IMR-90 (cell line): ENCODE measurements around the gene DNMT3L. TPM values are rescaled to one million over a fixed set of nuclear protein-coding genes. Genes with fewer than 3 reads are reported as not detected.

ENCODE experiments used
- ATAC-seq: fragments of 200-7000 bp; cut with Tn5 transposase; 2 replicates; pipeline ENCODE4 v1.9.1; 2020; ENCODE audit warnings: low read depth, mild to moderate bottlenecking, moderate library complexity
- BruUV-seq: library from RNA; stranded (reverse); fragments of 400-500 nt; replicated peaks from 2 replicates; lab custom pipeline; 2021; lab: Mats Ljungman, UMichigan
- CTCF ChIA-PET: fragments of 300-600 bp; formaldehyde crosslinking; extraction: SDS; loops from one replicate; lab custom pipeline; 2021; ENCODE audit warnings: antibody characterized with exemption; lab: Yijun Ruan, JAX
- POLR2A ChIA-PET: fragments of 300-600 bp; sonication (Branson Sonifier 250); formaldehyde crosslinking; loops from one replicate; lab custom pipeline; 2022; ENCODE audit warnings: antibody characterized with exemption; ENCODE audit not compliant: unreplicated experiment; lab: Charles Lee
- DNase-seq: peaks from one replicate; pipeline ENCODE4 v3.0.0; 2013
- H2AFZ ChIP-seq: replicated peaks from 2 replicates; pipeline ENCODE3; 2013; ENCODE audit warnings: low read length, mild to moderate bottlenecking; ENCODE audit not compliant: poor library complexity
- H2AK5ac ChIP-seq: 2 replicates; pipeline ENCODE4 v1.6.1; 2013; ENCODE audit warnings: low read depth, low read length, inconsistent platforms
- H2AK9ac ChIP-seq: replicated peaks from 2 replicates; pipeline ENCODE3; 2013; ENCODE audit warnings: mild to moderate bottlenecking, low read depth, low read length, moderate library complexity; ENCODE audit not compliant: poor library complexity
- H2BK120ac ChIP-seq: 2 replicates; pipeline ENCODE4 v1.6.1; 2013; ENCODE audit warnings: low read depth, low read length, inconsistent platforms
- H2BK15ac ChIP-seq: 3 replicates; pipeline ENCODE4 v1.6.1; 2013; ENCODE audit warnings: low read depth, low read length, inconsistent platforms
- H2BK20ac ChIP-seq: 2 replicates; pipeline ENCODE4 v1.6.1; 2013; ENCODE audit warnings: low read depth, mild to moderate bottlenecking, inconsistent platforms, low read length, moderate library complexity
- H2BK5ac ChIP-seq: 2 replicates; pipeline ENCODE4 v1.6.1; 2013; ENCODE audit warnings: mild to moderate bottlenecking, low read depth, low read length, inconsistent platforms; ENCODE audit not compliant: poor library complexity, severe bottlenecking
- H3K14ac ChIP-seq: replicated peaks from 2 replicates; pipeline ENCODE4 v1.6.1; 2013; ENCODE audit warnings: low read depth, low read length, inconsistent platforms
- H3K18ac ChIP-seq: 2 replicates; pipeline ENCODE4 v1.6.1; 2013; ENCODE audit warnings: low read depth, low read length, control low read depth
- H3K23ac ChIP-seq: 2 replicates; pipeline ENCODE4 v1.6.1; 2013; ENCODE audit warnings: low read depth, low read length, inconsistent platforms
- H3K27ac ChIP-seq: 2 replicates; pipeline ENCODE4 v1.5.1; 2013; ENCODE audit warnings: mild to moderate bottlenecking, control low read depth, low read length; ENCODE audit not compliant: insufficient read depth
- H3K27me3 ChIP-seq: 2 replicates; pipeline ENCODE4 v1.6.1; 2013; ENCODE audit warnings: low read length; ENCODE audit not compliant: control insufficient read depth, insufficient read depth
- H3K36me3 ChIP-seq: 2 replicates; pipeline ENCODE4 v1.6.1; 2013; ENCODE audit warnings: low read length, mixed read lengths; ENCODE audit not compliant: control insufficient read depth, insufficient read depth
- H3K4ac ChIP-seq: 2 replicates; pipeline ENCODE4 v1.6.1; 2013; ENCODE audit warnings: low read depth, low read length, inconsistent platforms
- H3K4me1 ChIP-seq: 2 replicates; pipeline ENCODE4 v1.6.1; 2013; ENCODE audit warnings: low read length, mixed read lengths; ENCODE audit not compliant: control insufficient read depth, insufficient read depth
- H3K4me2 ChIP-seq: 2 replicates; pipeline ENCODE4 v1.6.1; 2013; ENCODE audit warnings: low read depth, mild to moderate bottlenecking, control low read depth, low read length, moderate library complexity
- H3K4me3 ChIP-seq: 2 replicates; pipeline ENCODE4 v1.5.1; 2013; ENCODE audit warnings: low read depth, mild to moderate bottlenecking, control low read depth, low read length, moderate library complexity; ENCODE audit not compliant: insufficient read depth
- H3K56ac ChIP-seq: 2 replicates; pipeline ENCODE4 v1.6.1; 2013; ENCODE audit warnings: low read length, inconsistent platforms; ENCODE audit not compliant: insufficient read depth; ENCODE audit errors: extremely low read depth
- H3K79me1 ChIP-seq, 2 experiments: 2 replicates each; pipeline ENCODE4 v1.6.1; 2013; ENCODE audit warnings: low read length in 2 of 2, inconsistent platforms in 1 of 2, low read depth in 1 of 2
- H3K9ac ChIP-seq: 2 replicates; pipeline ENCODE4 v1.6.1; 2013; ENCODE audit warnings: low read depth, low read length, control low read depth
- H3K9me1 ChIP-seq: 2 replicates; pipeline ENCODE4 v1.6.1; 2013; ENCODE audit warnings: low read length, inconsistent platforms; ENCODE audit not compliant: insufficient read depth
- H3K9me3 ChIP-seq: 2 replicates; pipeline ENCODE4 v1.6.1; 2013; ENCODE audit warnings: low read length; ENCODE audit not compliant: control insufficient read depth, insufficient read depth
- H4K20me1 ChIP-seq: 2 replicates; pipeline ENCODE4 v1.6.1; 2013; ENCODE audit warnings: low read length, inconsistent platforms; ENCODE audit not compliant: insufficient read depth
- H4K5ac ChIP-seq: 2 replicates; pipeline ENCODE4 v1.6.1; 2013; ENCODE audit warnings: mild to moderate bottlenecking, low read depth, low read length, control low read depth
- H4K8ac ChIP-seq, 2 experiments: 2 replicates each; pipeline ENCODE4 v1.6.1; 2013; ENCODE audit warnings: low read depth in 2 of 2, low read length in 2 of 2, control low read depth in 1 of 2, inconsistent platforms in 1 of 2
- H4K91ac ChIP-seq: 2 replicates; pipeline ENCODE4 v1.6.1; 2013; ENCODE audit warnings: low read depth, low read length, inconsistent platforms; ENCODE audit not compliant: insufficient read depth
- CEBPB ChIP-seq: IDR thresholded peaks from 2 replicates; pipeline ENCODE4 v1.6.1; 2012; ENCODE audit warnings: low read depth, low read length, improper control_type of control experiment
- CHD1 ChIP-seq: IDR thresholded peaks from 2 replicates; pipeline ENCODE4 v1.6.1; 2012; ENCODE audit warnings: low read depth, low read length, improper control_type of control experiment
- MAFK ChIP-seq: IDR thresholded peaks from 2 replicates; pipeline ENCODE4 v1.6.1; 2012; ENCODE audit warnings: low read depth, low read length, improper control_type of control experiment
- NFE2L2 ChIP-seq: fragments of 150-350 bp; IDR thresholded peaks from 2 replicates; pipeline ENCODE4 v1.6.1; 2016; ENCODE audit warnings: low read depth, mild to moderate bottlenecking, low read length
- POLR2A ChIP-seq: IDR thresholded peaks from 2 replicates; pipeline ENCODE4 v1.6.1; 2012; ENCODE audit warnings: mild to moderate bottlenecking, low read depth, low read length
- RAD21 ChIP-seq: IDR thresholded peaks from 2 replicates; pipeline ENCODE4 v1.6.1; 2012; ENCODE audit warnings: low read length, improper control_type of control experiment
- SMC3 ChIP-seq: fragments of 150-350 bp; IDR thresholded peaks from 2 replicates; pipeline ENCODE4 v1.6.1; 2016; ENCODE audit warnings: low read depth, mild to moderate bottlenecking, antibody characterized with exemption, low read length, moderate library complexity
- WGBS, 2 experiments: methylation state at CpG; one replicate each; pipeline versions ENCODE4 v1.1.5 to v1.1.7; 2013; ENCODE audit warnings: missing lambda C conversion rate in 2 of 2; ENCODE audit not compliant: insufficient read length in 1 of 2; ENCODE audit errors: extremely low coverage in 2 of 2; 5-methylcytosine and 5-hydroxymethylcytosine counted together
- dilution Hi-C: fragments of 300-500 bp; cut with HindIII; formaldehyde crosslinking; loops from one replicate; pipeline ENCODE4 v1.14.3; 2018; ENCODE audit warnings: low sequenced_read_pairs; ENCODE audit not compliant: unreplicated experiment
- in situ Hi-C: fragments of 300-500 bp; cut with MboI; formaldehyde crosslinking; loops from 3 replicates; pipeline ENCODE4 v1.14.3; 2019; ENCODE audit warnings: low sequenced_read_pairs, inconsistent platforms, mixed read lengths
- intact Hi-C: fragments of 100-400 bp; cut with micrococcal nuclease; formaldehyde crosslinking; loops from 2 replicates; pipeline ENCODE4 v1.10.0; 2022
- polyA plus RNA-seq, 3 experiments: library from polyadenylated mRNA; depleted of rRNA; stranded (reverse); fragments of >200 nt; gene quantifications; 2 replicates each; pipeline ENCODE4 v1.2.3, GENCODE V29; 2012; ENCODE audit warnings: low replicate concordance in 1 of 3
- total RNA-seq: library from RNA; depleted of rRNA; stranded (reverse); fragments of >200 nt; gene quantifications from 2 replicates; pipeline ENCODE4 v1.2.3, GENCODE V29; 2012

Gene DNMT3L
- total and polyA plus RNA-seq, 2 of the 4 experiments (the other 2 are of a cell fraction), result not detected

DNA sequence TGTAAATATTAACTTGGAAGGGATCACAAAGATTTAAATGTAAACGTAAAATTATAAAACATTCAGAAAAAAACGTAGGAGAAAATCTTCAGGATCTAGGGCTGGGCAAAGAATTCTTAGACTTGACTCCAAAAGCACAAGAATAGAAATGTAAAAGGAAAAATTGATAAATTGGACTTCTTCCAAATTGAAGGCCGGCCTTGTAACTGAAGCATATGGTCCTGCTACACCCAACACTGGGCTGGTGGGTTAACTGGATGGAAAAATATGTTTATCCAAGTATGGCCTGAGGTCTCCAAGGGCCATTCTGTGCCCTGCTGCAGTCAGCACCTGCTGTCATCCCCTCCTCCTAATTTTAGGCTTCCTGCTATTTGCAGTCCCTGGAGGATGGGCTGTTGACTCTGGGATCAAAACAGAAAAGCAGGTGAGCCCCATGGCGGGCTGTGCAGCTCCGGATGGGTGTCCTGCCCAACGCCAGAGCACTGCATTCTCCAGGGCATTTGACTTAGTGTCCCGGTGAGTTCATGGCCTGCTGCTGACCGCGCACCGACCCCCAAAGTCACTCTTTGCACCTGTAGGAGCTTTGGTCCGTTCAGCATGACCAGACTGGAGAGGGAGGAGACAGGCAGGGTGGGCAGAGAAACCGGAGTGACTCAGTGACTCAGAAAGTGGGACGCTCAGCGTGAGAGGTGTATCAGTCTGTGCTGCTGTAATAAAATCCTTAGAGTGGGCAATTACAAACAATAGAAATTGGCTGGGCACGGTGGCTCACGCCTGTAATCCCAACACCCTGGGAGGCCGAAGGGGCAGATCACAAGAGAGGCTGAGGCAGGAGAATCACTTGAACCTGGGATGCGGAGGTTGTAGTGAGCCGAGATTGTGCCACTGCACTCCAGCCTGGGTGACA is 17.9 kb upstream of the DNMT3L start (continued):
- no peak for TF ChIP-seq CEBPB

DNA sequence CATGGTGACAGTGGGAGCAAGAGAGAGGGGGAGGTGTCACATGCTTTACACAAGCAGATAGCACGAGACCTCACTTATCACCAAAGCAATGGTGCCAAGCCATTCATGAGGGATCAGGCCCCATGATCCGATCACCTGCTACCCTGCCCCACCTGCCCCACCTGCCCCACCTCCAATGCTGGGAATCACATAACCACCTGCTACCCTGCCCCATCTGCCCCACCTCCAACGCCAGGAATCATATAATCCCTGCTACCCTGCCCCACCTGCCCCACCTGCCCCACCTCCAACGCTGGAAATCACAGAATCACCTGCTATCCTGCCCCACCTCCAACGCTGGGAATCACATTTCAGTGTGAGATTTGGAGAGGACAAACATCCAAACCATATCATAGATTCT is 13.3 kb upstream of the DNMT3L start:
- no peak overlapping the region for H4K5ac ChIP-seq
- ATAC-seq (no peak), DNase-seq (no peak)
- no peak overlapping the region for H2BK20ac ChIP-seq
- H3K36me3 ChIP-seq, result no peaks in the 10 kb centered on the region
- H2BK120ac ChIP-seq, result no peak overlapping the region
- H3K79me1 ChIP-seq, result no peaks in the 10 kb centered on the region
- no peaks in the 10 kb centered on the region for H3K9me3 ChIP-seq
- no peak overlapping the region for H3K4me3 ChIP-seq
- in situ Hi-C loops, result no loop called here
- H3K4me2 ChIP-seq, result no peak overlapping the region
- no peak overlapping the region for H3K4ac ChIP-seq
- H3K9me1 ChIP-seq, result no peaks in the 10 kb centered on the region
- no peak overlapping the region for H4K91ac ChIP-seq
- H2AK5ac ChIP-seq, result no peak overlapping the region
- H3K14ac ChIP-seq, result no peak overlapping the region
- H2AFZ ChIP-seq, result no peak overlapping the region
- ChIA-PET POLR2A (no interaction called here), CTCF (no interaction called here)
- dilution Hi-C loops, result no loop called here
- BruUV-seq, result no TSS peak
- H3K56ac ChIP-seq, result no peak overlapping the region
- H3K27ac ChIP-seq, result no peak overlapping the region
- no peak overlapping the region for H3K9ac ChIP-seq
- H4K8ac ChIP-seq, result no peak overlapping the region
- no peak overlapping the region for H3K18ac ChIP-seq
- no peaks in the 10 kb centered on the region for H4K20me1 ChIP-seq
- intact Hi-C loops, result no loop called here
- no peak overlapping the region for H3K23ac ChIP-seq
- 80% methylated on average over 1 of the region's 5 CpGs; no CpG with 5 or more reads in 1 of the 2 experiments for WGBS, 2 experiments
- TF ChIP-seq NFE2L2 (no peak), SMC3 (no peak), MAFK (no peak), CHD1 (no peak), POLR2A (no peak), RAD21 (no peak)
- no peaks in the 10 kb centered on the region for H3K4me1 ChIP-seq
- no peak overlapping the region for H2BK5ac ChIP-seq
- no peak overlapping the region for H2BK15ac ChIP-seq
- peaks cover 14% of the 10 kb centered on the region for H3K27me3 ChIP-seq
- H2AK9ac ChIP-seq, result no peak overlapping the region
